ENCODE measurements around the gene TSPAN11.

- TF ChIP-seq CTCF (IDR thresholded peaks at IDR 0.05; ENCODE audit: low read depth, low read length, missing input control), result no peak
- TF ChIP-seq NR2F2 (IDR thresholded peaks at IDR 0.05), result no peak
- TF ChIP-seq REST (IDR thresholded peaks at IDR 0.05), result no peak
- no peak for TF ChIP-seq MAX (IDR thresholded peaks at IDR 0.05)
- no peak for TF ChIP-seq ATF3 (IDR thresholded peaks at IDR 0.05)
- TF ChIP-seq FOXA1 (IDR thresholded peaks at IDR 0.05), result no peak
- TF ChIP-seq TAF1 (conservative IDR thresholded peaks at IDR 0.05), result no peak
- no peak for TF ChIP-seq EGR1 (IDR thresholded peaks at IDR 0.05; ENCODE audit: low read depth in 2 of 2)
- TF ChIP-seq RAD21 (IDR thresholded peaks at IDR 0.05), result no peak
- no peak for TF ChIP-seq JUND (IDR thresholded peaks at IDR 0.05)
- no peak for TF ChIP-seq SP1 (IDR thresholded peaks at IDR 0.05)
These were observed 76.5 kb downstream of the TSPAN11 start for GRCh38 chr12:31002999-31003398.
